ENCODE measurements around the gene SRY. TPM values are rescaled to one million over a fixed set of nuclear protein-coding genes. Genes with fewer than 3 reads are reported as not detected.
"Not testable (repeated sequence)": the region's sequence is repeated elsewhere in the genome, so short reads cannot be mapped to it uniquely, and the experiment has no call there.

SRY gene
- polyA plus RNA-seq (2012; ENCODE audit: insufficient read depth, insufficient read length, low read depth): not detected

DNA sequence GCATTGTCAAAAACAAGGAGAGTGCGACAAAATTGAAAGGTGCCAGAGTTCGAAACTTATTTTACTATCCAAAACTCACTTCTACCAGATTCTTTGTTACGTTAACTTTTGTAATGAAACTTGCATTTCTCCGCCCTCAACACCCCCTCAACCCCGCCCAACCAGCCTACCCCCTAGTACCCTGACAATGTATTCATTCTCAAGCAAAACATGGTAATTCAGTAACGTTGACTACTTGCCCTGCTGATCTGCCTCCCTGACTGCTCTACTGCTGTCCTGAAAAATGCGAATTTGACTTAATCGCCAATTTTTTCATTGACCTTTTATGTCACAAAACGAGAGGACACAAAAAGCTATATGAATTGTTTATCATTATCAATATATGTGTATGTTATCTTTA lies at the start of gene SRY:
Gene SRY, minus strand, starts transcription at position 83 of the 400 bp plus-strand sequence. Its CDS starts 79 bp downstream, at position 4.
- H3K9me3 ChIP-seq: no peaks in the 10 kb centered on the region
- H3K4me3 ChIP-seq (ENCODE audit: low read depth, low read length): no peak within 1 kb of the TSS
- no peaks in the 10 kb centered on the region for H3K27me3 ChIP-seq
- no peak for DNase-seq
- TF ChIP-seq, protein P1, sequence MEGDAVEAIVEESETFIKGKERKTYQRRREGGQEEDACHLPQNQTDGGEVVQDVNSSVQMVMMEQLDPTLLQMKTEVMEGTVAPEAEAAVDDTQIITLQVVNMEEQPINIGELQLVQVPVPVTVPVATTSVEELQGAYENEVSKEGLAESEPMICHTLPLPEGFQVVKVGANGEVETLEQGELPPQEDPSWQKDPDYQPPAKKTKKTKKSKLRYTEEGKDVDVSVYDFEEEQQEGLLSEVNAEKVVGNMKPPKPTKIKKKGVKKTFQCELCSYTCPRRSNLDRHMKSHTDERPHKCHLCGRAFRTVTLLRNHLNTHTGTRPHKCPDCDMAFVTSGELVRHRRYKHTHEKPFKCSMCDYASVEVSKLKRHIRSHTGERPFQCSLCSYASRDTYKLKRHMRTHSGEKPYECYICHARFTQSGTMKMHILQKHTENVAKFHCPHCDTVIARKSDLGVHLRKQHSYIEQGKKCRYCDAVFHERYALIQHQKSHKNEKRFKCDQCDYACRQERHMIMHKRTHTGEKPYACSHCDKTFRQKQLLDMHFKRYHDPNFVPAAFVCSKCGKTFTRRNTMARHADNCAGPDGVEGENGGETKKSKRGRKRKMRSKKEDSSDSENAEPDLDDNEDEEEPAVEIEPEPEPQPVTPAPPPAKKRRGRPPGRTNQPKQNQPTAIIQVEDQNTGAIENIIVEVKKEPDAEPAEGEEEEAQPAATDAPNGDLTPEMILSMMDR (IDR thresholded peaks at IDR 0.05; ENCODE audit: low read depth, low read length): no peak
- H3K36me3 ChIP-seq: no peaks in the 10 kb centered on the region
- no peaks in the 10 kb centered on the region for H3K4me1 ChIP-seq

- Histone ChIP-seq H3K36me3 (no peaks in the 10 kb centered on the region), H3K27me3 (no peaks in the 10 kb centered on the region), H3K4me1 (no peaks in the 10 kb centered on the region), H3K9me3 (no peaks in the 10 kb centered on the region), H3K4me3 (ENCODE audit: low read depth, low read length) (no peak overlapping the region)
- no peak for DNase-seq
- TF ChIP-seq, protein P1 (IDR thresholded peaks at IDR 0.05; ENCODE audit: low read depth, low read length): no peak
Measured at GRCh38 chrY:2837078-2837477, 49.6 kb upstream of the SRY start.

GRCh38 chrY:2835230-2835629 lies 47.7 kb upstream of the SRY start:
- no peak for DNase-seq
- Histone ChIP-seq H3K9me3 (no peaks in the 10 kb centered on the region), H3K27me3 (no peaks in the 10 kb centered on the region), H3K4me1 (no peaks in the 10 kb centered on the region), H3K4me3 (ENCODE audit: low read depth, low read length) (no peak overlapping the region), H3K36me3 (no peaks in the 10 kb centered on the region)
- TF ChIP-seq, protein P1 (IDR thresholded peaks at IDR 0.05; ENCODE audit: low read depth, low read length): no peak

GRCh38 chrY:2828497-2828896 lies 41.0 kb upstream of the SRY start:
- no peak overlapping the region for H3K4me3 ChIP-seq (ENCODE audit: low read depth, low read length)
- H3K36me3 ChIP-seq: no peaks in the 10 kb centered on the region
- no peaks in the 10 kb centered on the region for H3K27me3 ChIP-seq
- no peaks in the 10 kb centered on the region for H3K4me1 ChIP-seq
- DNase-seq: no peak
- H3K9me3 ChIP-seq: no peaks in the 10 kb centered on the region
- TF ChIP-seq, protein P1 (IDR thresholded peaks at IDR 0.05; ENCODE audit: low read depth, low read length): no peak

- no peak for DNase-seq
- Histone ChIP-seq H3K36me3 (no peaks in the 10 kb centered on the region), H3K27me3 (no peaks in the 10 kb centered on the region), H3K9me3 (no peaks in the 10 kb centered on the region), H3K4me3 (ENCODE audit: low read depth, low read length) (no peak overlapping the region), H3K4me1 (no peaks in the 10 kb centered on the region)
- TF ChIP-seq, protein P1 (IDR thresholded peaks at IDR 0.05; ENCODE audit: low read depth, low read length): no peak
Measured at GRCh38 chrY:2824471-2824870, 37.0 kb upstream of the SRY start.

- not testable (repeated sequence) for H3K36me3 ChIP-seq, H3K4me1 ChIP-seq, H3K9me3 ChIP-seq
Measured at GRCh38 chrY:2817146-2817896, 29.8 kb upstream of the SRY start.

More at GRCh38 chrY:2817146-2817896, 29.8 kb upstream of the SRY start:
- not testable (repeated sequence) for DNase-seq; H3K4me3 ChIP-seq (ENCODE audit: low read depth, low read length); H3K27me3 ChIP-seq
